Activated CD4-positive, alpha-beta T cell treated with anti-CD3 and anti-CD28 coated beads, Interleukin-2, amount 50 U/mL, for 4 hours (primary cell): ENCODE measurements around the gene GPR139.

Experiments
- DNase-seq, 2 experiments: peaks; one replicate each; pipeline ENCODE4 v3.0.0-alpha.2; 2020

The GPR139 gene

DNA sequence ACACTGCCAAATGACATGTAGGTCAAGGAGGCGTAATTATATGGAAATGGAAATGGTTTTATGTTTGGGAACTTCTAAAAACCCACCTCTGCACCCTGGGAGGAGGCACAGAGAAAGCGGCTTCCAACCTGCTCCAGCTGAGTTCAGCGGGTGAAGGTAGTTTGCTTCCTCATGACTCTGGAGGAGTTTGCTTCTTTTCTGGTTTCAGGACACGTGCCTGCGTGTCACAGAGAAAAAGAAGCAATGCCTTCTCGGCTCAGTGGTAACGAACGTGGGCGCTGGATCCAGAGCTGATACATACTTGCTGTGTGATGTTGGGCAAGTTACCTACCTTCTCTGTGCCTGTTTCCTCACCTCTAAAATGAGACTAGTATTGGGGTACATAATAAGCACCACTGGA, 22.1 kb downstream of the GPR139 start:
- DNase-seq = no peak

DNA sequence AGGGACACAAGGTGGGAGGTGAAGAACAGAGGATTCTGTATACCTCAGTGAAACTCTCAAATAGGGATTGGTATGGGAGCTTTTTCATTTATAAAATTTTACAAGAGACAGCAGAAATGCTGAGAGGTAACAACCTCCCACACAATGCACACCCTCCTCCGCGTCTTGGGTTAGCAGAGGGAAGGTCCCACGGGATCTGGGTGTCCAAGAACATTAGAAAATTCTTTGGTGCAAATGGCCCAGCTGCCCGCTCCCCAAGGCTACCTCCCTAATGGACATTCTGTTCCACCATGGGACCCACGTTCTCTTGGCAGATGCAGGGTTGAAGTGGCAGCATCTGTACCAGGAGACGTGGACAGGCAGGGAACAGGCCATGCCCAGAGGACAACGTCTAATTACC, 22.5 kb downstream of the GPR139 start:
- no peak for DNase-seq

GRCh38 chr16:20049831-20050230, 23.9 kb downstream of the GPR139 start:
- no peak for DNase-seq

- DNase-seq = no peak
These were observed 27.8 kb downstream of the GPR139 start for GRCh38 chr16:20045886-20046285.

DNA sequence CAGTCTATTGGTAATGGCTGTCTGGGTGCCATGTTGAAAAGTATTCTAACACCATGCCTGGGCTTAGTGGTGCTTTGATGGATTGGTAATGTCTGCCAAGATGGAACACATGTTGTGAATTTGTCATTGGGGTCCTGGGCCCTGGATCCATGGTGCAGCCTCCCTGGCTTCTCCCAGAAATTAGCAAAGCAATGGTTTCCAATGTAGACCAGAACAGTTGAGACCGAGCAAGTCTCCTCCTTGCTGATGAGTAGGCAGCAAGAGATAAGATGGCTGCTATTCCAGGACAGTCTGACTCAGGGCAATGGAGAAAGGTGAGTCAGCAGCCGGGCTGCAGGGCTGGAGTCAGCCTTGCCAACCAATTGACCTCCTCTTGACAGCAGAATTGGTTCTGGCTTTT, 30.8 kb downstream of the GPR139 start:
- no peak for DNase-seq

DNA sequence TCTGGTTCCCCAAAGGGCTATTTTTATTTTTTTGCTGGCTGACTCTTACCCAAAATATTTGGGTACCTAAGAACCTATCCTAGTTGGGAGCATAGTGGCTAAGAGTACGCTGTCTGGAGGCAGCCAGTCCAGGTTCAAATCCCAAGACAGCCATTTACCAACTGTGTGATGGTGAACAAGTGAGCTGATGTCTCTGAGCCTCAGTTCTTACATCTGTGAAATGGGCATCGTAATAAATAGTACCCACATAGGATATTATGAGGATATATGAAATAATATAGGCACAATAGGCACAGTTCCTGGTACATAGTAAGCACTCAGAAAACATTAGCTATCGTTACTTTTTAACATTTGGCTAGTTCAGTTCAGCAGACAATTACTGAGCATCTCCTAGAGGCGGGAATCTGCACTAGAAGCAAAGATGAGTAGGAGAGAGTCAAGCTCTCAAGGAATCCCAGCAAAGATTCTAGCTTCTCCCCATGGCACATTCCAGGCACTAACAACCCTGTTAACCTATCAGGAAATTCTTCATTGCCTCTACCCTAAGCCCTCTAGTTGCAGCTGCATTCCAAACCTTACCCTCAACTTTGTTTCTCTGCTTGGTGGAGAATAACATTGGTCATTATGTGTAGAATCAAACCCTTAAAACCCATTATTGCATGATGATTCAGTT, 31.6 kb downstream of the GPR139 start:
- no peak for DNase-seq

DNA sequence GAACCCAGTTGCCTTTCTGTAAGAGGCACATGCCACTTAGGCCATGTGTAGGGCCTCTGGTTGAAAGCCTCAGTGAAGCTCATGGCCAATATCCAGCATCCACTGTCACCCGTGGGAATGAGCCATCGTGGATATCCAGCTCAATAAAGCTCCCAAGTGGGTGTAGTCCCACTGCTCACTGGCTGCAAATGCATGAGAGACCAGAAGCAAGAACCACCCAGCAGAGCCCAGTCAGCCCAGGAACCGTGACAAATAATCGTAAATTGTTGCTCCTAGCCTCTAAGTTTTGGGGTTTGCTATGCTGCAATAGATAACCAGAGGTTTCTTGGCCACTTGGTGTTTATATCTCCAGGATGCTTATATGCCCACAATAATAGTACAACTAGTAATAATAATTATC, 33.7 kb downstream of the GPR139 start:
- DNase-seq = no peak

DNA sequence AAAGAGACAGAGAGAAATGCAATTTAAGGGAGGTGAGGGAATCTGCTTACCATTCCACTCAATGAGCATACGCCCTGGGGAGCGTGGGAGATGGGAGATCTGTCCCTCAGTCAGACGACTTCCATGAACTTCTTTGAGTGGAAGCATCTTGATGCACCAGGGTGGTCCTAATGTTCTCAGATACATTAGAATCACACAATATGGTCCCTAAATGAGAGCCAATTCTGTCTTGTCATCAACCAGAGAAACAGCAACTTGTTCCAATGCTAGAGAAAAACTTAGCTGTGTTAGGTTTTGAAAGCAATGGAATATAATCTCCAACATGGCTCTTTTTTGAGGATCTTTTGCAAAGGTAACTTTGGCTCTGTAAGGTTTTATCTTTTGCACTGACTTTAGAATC, 44.1 kb downstream of the GPR139 start:
- DNase-seq = no peak

- no peak for DNase-seq
These were observed 47.2 kb downstream of the GPR139 start for GRCh38 chr16:20026361-20027072.

DNA sequence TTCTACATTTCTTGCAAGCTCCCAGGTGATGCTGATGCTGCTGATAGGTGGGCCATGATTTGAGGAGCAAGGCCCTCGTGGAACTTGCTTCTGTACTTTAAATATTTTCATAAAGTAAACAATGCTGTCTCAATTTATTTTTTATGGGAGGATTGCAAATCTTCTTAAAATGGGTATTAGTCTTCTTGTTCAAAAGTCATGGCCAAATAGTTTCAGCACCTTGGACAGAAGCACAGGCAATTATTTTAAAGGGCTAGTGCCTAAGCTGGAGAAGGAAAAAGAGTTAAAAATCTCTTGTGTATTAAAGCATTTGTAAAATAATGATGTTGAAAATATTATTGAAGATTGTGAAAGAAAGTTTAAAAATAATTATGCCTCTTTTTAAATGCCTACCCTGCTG, 50.5 kb downstream of the GPR139 start:
- no peak for DNase-seq

DNA sequence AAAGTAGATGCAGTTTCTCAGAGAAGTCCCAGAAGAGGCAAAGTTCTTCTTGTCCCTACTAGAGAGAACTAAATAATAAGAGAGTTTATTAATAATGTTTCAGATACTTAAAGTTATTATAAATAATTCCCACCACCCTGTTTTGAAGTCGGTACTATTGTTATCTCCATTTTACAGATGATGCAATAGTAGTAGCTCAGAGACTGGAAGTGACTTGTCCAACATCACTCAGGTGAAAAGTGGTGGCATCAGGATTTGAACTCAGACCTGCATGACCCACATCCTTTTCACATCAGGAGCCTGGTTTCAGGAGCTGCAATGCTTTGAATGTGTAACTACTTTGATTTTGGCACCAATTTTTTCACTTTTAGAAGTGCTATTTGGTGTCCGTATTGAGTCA, 52.7 kb downstream of the GPR139 start:
- DNase-seq = no peak

GRCh38 chr16:20020083-20020482, 53.6 kb downstream of the GPR139 start:
- DNase-seq = no peak

DNA sequence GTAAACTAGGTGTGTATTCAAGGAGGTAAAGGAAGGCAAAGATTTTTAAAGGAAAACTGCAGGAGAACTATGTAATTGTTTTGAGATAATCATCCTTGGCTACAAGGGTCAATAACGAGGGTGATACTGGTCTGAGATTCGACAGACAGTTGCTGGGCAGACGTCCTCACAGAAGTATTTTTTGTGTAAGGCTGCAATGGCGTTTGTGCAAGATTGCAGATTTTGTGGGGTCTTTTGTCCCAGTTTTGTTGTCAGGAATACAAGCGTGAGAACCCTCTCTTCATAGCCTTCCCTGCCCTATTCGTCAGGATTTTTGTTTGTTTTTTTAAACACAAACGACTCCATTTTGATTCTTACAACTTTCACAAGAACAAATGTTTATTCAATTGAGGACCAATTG, 57.5 kb downstream of the GPR139 start:
- no peak for DNase-seq

GRCh38 chr16:20004931-20005330, 68.8 kb downstream of the GPR139 start:
- no peak for DNase-seq

DNA sequence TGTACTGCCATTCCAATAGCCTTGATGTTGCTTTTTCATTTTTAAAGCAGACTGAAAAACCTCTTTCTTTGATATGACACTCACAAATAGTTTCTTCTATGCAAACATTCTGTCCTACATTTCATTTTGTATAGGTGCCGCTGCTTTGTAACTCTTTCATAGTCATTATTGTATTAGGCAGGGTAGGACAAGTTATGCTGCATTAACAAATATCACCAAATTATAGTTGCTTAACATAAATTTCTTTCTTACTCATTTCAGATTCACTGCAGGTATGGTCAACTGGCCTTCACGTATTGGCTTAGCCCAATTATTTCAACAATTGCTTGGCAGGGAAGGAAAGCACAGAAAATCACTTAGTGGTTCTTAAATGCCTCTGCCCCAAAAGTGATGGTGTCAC, 70.8 kb downstream of the GPR139 start:
- no peak for DNase-seq

DNA sequence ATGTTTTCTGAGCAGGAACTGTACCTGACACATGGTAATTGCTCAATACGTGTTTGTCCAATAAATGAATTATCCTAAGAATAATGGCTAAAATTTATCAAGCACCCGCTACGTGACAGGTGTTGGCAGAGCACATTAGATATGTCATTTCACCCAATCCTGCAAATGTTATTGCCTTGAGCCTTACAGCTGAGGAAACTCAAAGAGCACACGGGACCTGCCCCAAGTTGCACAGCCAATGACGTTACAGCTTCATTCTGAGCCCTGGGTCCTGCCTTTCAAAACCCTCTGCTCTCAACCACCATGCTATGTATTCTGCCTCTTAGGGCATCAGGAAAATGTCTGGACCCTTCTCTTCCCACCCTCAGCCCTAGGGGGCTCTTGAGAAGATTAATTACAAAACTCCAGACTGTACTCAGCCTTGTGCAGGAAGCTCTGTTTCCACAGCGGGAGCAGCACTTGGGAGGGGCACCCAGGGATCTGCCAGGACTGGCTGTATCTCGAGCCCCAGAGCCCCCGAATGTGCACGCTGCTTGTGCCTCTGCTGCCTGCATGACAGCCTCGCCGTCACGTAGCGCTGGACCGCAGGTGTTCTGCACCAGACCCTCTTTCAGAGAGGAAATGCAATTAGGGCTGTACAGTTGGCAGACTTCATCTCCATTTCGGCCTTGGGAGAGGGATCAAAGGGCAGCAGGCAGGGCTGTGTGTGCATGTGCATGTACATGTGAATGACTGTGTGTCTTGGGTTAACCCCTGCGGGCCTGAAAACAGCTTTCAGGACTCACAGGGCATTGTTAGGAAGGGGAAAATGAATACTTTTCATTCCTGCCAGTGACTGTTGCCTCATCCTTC, 71.6 kb downstream of the GPR139 start:
- DNase-seq = no peak

- no peak for DNase-seq
These were observed 76.0 kb downstream of the GPR139 start for GRCh38 chr16:19997734-19998133.

GRCh38 chr16:19997264-19997663, 76.4 kb downstream of the GPR139 start:
- DNase-seq = no peak

- DNase-seq = no peak
These were observed 79.1 kb downstream of the GPR139 start for GRCh38 chr16:19994466-19995170.

- DNase-seq = no peak
These were observed 82.1 kb downstream of the GPR139 start for GRCh38 chr16:19991614-19992013.

DNA sequence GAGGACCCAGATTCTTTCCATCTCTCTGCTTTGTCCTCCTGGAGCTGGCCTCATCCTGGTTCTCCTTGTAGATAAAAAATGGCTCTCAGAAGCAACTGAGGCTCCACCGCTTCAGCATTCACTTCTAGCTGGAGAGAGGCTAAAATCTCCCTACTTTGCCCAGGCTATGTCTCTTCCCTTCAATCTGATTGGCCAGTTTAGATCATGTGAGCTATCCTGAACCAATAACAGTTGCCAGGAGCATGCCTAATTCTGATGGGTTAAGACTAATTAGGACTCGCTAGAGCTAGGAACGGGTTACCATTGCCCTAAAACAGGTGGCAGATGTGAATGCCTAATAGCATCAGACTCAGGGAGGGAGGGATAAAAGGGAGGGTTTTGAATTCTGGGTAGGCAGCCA, 89.6 kb downstream of the GPR139 start:
- DNase-seq = no peak
